ENCODE data around the gene MAPK6.

Gene MAPK6

GRCh38 chr15:52105846-52106245, 86.8 kb downstream of the MAPK6 start (continued):
- TF ChIP-seq PRDM2 (tag by site-specific recombination; IDR thresholded peaks at IDR 0.05; ENCODE audit: borderline replicate concordance) = no peak
- no peak for TF ChIP-seq ZNF658 (tag by site-specific recombination; IDR thresholded peaks at IDR 0.05)

GRCh38 chr15:52106641-52107040, 87.6 kb downstream of the MAPK6 start:
- TF ChIP-seq ZNF768 (tag by site-specific recombination; IDR thresholded peaks at IDR 0.05) (no peak), ZNF423 (tag by site-specific recombination; IDR thresholded peaks at IDR 0.05) (no peak), ZNF791 (tag by site-specific recombination; IDR thresholded peaks at IDR 0.05) (no peak), ZNF561 (tag by site-specific recombination; IDR thresholded peaks at IDR 0.05; ENCODE audit: borderline replicate concordance) (no peak), ZNF132 (tag by site-specific recombination; IDR thresholded peaks at IDR 0.05; ENCODE audit: borderline replicate concordance) (no peak), ZFP69B (tag by site-specific recombination; IDR thresholded peaks at IDR 0.05) (no peak), ZBTB21 (tag by site-specific recombination; IDR thresholded peaks at IDR 0.05) (no peak), GFI1B (tag by site-specific recombination; IDR thresholded peaks at IDR 0.05) (no peak), WT1 (tag by site-specific recombination; IDR thresholded peaks at IDR 0.05) (no peak), ZNF184 (tag by site-specific recombination; IDR thresholded peaks at IDR 0.05) (no peak), ZNF24 (tag by site-specific recombination; IDR thresholded peaks at IDR 0.05) (no peak), ZFP41 (tag by site-specific recombination; IDR thresholded peaks at IDR 0.05; ENCODE audit: borderline replicate concordance) (no peak), ZBTB1 (tag by site-specific recombination; IDR thresholded peaks at IDR 0.05) (no peak), KLF16 (tag by site-specific recombination; IDR thresholded peaks at IDR 0.05) (no peak), SCRT2 (tag by site-specific recombination; IDR thresholded peaks at IDR 0.05) (no peak), ZFP37 (tag by site-specific recombination; IDR thresholded peaks at IDR 0.05) (no peak), ZNF398 (tag by site-specific recombination; IDR thresholded peaks at IDR 0.05) (no peak), ZNF660 (tag by site-specific recombination; IDR thresholded peaks at IDR 0.05) (no peak), ZNF112 (tag by site-specific recombination; IDR thresholded peaks at IDR 0.05) (no peak), YY1 (tag by site-specific recombination; IDR thresholded peaks at IDR 0.05) (no peak)
- Histone ChIP-seq H3K4me1 (ENCODE audit: control insufficient read depth, insufficient read depth, low read length) (0 out of 2 replicates have a peak, but pooled peaks cover 2% of the 10 kb centered on the region), H3K36me3 (ENCODE audit: control insufficient read depth in 2 of 2, insufficient read depth in 1 of 2, low read length in 2 of 2) (no peaks in the 10 kb centered on the region), H3K4me3 (ENCODE audit: low read depth, low read length) (no peak overlapping the region), H3K27ac (ENCODE audit: extremely low read depth, low read depth, low read length) (no peak overlapping the region), H3K9me3 (ENCODE audit: control insufficient read depth, insufficient read depth, low read depth, low read length) (no peaks in the 10 kb centered on the region)
- CTCF ChIA-PET = no interaction called here
- POLR2A ChIA-PET = interaction anchor here (0.5 kb wide), 1 partner anchor 46 kb away, joined by 4 read pairs; no protein-coding TSS in a partner anchor
